Fibroblast of the aortic adventitia (primary cell): ENCODE measurements around the gene ZNF580. TPM values are rescaled to one million over a fixed set of nuclear protein-coding genes. Genes with fewer than 3 reads are reported as not detected.

Source experiments
- DNase-seq: peaks from one replicate; pipeline ENCODE4 v3.0.0-alpha.2; 2010; ENCODE audit warnings: low read depth
- H3K4me3 ChIP-seq: 2 replicates; pipeline ENCODE4 v1.5.1; 2011; ENCODE audit warnings: low read depth, mild to moderate bottlenecking, control low read depth, low read length, moderate library complexity
- total RNA-seq: library from RNA; depleted of rRNA; stranded (reverse); fragments of >200 nt; gene quantifications from 2 replicates; pipeline ENCODE4 v1.2.3, GENCODE V29; 2012; ENCODE audit warnings: low replicate concordance
- TF ChIP-seq, protein P1 (sequence below): IDR thresholded peaks from 2 replicates; pipeline ENCODE4 v1.5.1; 2011; ENCODE audit warnings: mild to moderate bottlenecking, low read length, control low read depth, inconsistent platforms; ENCODE audit not compliant: insufficient read depth

Gene ZNF580
- total RNA-seq, 1 donor = 6.3 TPM

DNA sequence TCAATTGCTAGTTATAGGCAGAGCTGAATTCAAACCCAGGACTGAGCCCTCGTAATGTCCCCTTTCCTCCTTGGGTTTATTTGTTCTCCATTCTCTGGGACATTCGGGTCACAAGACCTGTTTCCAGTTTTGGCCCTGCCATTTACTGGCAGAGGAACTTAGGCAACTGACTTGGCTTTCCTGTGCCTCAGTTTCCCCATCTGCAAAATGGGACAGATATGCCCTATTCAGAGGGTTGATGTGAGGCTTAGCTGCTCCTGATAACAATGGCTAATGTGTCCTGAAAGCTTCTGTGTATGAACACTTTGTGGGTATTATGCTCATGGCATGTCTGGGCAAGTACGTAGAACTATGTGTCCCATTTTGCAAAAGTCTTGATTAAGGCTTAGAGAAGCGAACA is 39.7 kb upstream of the ZNF580 start:
- peak overlapping the region; percentile 90 for H3K4me3 ChIP-seq
- DNase-seq = no peak
- TF ChIP-seq, protein P1, sequence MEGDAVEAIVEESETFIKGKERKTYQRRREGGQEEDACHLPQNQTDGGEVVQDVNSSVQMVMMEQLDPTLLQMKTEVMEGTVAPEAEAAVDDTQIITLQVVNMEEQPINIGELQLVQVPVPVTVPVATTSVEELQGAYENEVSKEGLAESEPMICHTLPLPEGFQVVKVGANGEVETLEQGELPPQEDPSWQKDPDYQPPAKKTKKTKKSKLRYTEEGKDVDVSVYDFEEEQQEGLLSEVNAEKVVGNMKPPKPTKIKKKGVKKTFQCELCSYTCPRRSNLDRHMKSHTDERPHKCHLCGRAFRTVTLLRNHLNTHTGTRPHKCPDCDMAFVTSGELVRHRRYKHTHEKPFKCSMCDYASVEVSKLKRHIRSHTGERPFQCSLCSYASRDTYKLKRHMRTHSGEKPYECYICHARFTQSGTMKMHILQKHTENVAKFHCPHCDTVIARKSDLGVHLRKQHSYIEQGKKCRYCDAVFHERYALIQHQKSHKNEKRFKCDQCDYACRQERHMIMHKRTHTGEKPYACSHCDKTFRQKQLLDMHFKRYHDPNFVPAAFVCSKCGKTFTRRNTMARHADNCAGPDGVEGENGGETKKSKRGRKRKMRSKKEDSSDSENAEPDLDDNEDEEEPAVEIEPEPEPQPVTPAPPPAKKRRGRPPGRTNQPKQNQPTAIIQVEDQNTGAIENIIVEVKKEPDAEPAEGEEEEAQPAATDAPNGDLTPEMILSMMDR = no peak

DNA sequence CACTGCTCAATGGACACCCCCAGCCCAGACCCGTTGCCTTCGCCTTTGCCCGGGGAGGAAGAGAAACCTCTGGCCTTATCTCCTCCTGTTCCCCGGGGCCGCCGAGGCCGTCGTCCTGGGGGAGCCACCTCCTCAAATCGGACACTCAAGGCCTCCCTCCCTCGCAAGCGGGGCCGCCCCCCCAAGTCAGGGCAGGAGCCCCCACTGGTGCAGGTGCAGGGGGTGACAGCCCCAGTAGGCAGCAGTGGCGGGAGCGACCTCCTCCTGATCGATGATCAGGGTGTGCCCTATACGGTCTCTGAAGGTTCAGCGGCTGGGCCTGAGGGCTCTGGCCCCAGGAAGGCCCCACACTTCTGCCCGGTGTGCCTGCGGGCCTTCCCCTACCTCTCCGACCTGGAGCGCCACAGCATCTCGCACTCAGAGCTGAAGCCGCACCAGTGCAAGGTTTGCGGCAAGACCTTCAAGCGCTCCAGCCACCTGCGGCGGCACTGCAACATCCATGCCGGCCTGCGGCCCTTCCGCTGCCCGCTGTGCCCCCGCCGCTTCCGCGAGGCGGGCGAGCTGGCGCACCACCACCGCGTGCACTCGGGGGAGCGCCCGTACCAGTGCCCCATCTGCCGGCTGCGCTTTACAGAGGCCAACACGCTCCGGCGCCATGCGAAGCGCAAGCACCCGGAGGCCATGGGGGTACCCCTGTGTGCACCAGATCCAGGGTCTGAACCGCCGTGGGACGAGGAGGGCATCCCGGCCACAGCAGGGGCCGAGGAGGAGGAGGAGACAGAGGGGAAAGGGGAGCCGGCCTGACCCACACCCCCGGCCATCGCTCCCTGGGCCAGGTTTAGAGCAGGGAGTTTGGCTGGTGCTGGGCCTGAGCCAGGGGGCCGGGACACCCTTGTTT is 38.4 kb upstream of the ZNF580 start:
- TF ChIP-seq, protein P1 = no peak
- no peak for DNase-seq
- H3K4me3 ChIP-seq = no peak overlapping the region

DNA sequence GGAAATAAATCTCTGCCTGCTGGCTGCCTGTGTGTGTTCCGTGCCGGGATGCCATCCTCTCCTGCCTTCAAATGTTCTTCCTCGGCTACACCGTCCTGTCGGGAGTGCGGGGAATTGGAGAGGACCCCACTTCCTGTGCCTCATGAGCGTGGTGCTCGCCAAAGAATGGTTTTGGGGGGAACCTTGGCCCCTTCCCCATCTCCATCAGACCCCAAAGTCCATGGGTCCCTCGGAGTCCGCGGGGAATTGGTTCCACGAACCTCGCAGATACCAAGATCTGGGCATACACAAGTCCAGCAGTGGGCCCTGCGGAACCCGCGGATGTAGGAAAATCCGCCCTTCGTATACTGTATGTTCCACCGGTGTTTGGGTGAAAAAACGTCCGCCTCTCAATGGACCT is 37.7 kb upstream of the ZNF580 start:
- TF ChIP-seq, protein P1 = no peak
- no peak for DNase-seq
- H3K4me3 ChIP-seq = no peak overlapping the region

DNA sequence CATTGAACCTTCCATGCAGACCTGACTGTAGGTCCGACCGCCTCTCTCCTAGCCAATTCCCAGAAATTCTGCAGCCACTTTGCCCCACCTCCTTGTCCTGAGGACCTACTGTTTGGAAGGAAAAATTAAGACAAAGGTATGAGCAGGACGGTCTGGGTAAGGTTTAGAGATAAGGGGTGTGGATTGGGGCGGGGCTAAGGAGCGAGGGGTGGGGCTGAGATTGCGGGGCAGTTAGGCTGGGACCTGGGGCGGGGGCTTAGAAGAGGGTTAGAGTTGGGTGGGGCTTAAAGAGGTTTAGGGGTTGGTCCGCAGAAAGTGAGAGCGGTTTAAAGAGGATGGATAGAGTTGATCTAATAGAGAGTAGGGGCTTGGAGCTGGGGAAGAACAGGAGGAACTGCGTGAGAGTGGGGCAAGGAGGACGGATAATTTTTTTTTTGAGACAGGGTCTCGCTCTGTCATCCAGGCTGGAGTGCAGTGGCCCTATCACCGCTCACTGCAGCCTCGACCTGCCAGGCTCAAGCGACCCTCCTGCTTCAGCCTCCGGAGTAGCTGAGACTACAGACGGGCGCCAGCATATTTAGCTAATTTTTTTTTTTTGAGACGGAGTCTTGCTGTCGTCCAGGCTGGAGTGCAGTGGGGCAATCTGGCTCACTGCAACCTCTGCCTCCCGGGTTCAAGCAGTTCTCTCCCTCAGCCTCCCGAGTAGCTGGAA is 37.1 kb upstream of the ZNF580 start:
- TF ChIP-seq, protein P1 = no peak
- no peak for DNase-seq
- no peak overlapping the region for H3K4me3 ChIP-seq

DNA sequence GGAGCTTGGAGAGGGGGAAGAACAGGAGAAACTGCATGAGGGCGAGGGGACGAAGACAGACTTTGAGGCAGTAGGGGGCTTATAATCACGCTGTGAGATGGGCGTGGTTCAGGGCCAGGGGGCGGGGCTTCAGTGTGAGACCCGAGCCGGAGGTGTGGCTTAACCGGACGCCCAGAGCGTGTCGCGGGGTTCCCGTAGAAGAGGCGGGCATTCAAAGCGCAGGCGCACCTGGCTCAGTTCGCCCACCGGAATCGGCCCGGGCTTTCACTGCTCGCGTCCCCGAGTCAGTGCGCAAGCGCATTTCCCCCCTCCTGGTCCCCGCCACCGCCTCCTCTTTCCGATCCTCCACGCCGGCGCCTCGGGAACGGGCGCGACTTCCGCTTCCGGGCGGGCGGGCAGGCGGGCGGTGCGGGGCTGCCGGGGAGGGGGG is 35.6 kb upstream of the ZNF580 start:
- H3K4me3 ChIP-seq = peak overlapping the region; percentile 93
- TF ChIP-seq, protein P1 = no peak
- DNase-seq = peak; percentile 97

DNA sequence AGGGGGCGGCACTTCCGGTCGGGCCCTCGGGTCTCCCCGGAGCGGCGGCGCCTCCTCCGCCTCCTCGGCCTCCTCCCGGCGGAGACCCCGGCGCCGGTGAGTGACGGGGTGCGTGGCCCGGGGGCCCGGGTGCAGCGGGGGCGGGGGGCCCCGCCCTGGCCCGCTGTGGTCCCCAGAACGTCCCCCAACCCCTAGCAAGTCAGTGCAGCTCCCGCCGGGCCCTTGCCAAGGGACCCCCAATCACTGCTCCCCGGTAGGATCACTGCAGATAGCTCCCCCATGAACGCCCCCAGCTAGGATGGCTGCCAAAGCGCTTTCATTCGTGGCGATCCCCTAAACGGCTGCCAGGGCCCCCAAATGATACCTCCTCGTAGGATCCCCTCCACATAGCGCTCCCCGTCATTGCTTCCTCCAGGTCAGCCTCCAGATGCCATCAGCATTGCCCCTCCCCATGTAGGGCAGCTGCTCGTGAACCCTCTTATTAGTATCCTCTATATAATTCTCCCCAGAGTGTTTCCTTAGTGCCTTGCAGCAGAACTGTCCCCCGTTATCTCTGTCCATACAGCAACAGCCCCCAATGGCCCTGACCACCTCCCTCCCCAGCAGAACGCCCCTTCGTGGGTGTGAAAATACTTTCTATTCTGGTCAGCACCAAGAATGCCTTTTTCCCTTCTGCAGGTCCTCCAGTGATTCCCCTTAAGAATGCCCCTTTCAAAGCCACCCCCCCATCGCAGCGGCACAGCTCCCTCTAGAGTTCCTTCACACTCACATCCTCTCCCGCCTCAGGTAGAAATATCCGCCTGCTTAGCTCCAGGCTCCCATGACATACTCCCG is 34.9 kb upstream of the ZNF580 start, which contains the start of gene ZNF865:
Gene ZNF865, plus strand, starts transcription at position 11 of the 834 bp plus-strand sequence. CDS start 7,972 bp downstream, outside the sequence.
- peak; percentile 85 for DNase-seq
- peak within 1 kb of the TSS; percentile 93 for H3K4me3 ChIP-seq
- TF ChIP-seq, protein P1 = peak; percentile 88
